Activated CD8-positive, alpha-beta memory T cell treated with anti-CD3 and anti-CD28 coated beads, Interleukin-2, amount 10 ng/mL, durations not matched to agents 7 days and 5 days (primary cell): ENCODE results near the gene PROX1. TPM values are rescaled to one million over a fixed set of nuclear protein-coding genes. Genes with fewer than 3 reads are reported as not detected.

Experiments
- ATAC-seq: fragments of 150-1000 bp; cut with Tn5 transposase; one replicate; pipeline ENCODE4 v1.10.0; 2021; ENCODE audit warnings: moderate library complexity
- CTCF ChIA-PET: fragments of 350-600 bp; sonication (Branson Sonifier 250); formaldehyde crosslinking; loops from one replicate; lab custom pipeline; 2021; ENCODE audit warnings: antibody characterized with exemption; lab: Charles Lee
- DNase-seq: peaks from one replicate; pipeline ENCODE4 v3.0.0-alpha.2; 2020
- H3K27ac Mint-ChIP-seq: one replicate; pipeline ENCODE4 v1.8.0; 2021; ENCODE audit warnings: mild to moderate bottlenecking, mixed read lengths
- H3K27me3 Mint-ChIP-seq: one replicate; pipeline ENCODE4 v1.8.0; 2021; ENCODE audit warnings: mixed read lengths
- H3K36me3 Mint-ChIP-seq: one replicate; pipeline ENCODE4 v1.8.0; 2021; ENCODE audit warnings: mild to moderate bottlenecking, mixed read lengths
- H3K4me1 Mint-ChIP-seq: one replicate; pipeline ENCODE4 v1.8.0; 2021; ENCODE audit warnings: mixed read lengths
- H3K4me3 Mint-ChIP-seq: one replicate; pipeline ENCODE4 v1.8.0; 2021; ENCODE audit warnings: mild to moderate bottlenecking, moderate library complexity, mixed read lengths
- H3K9me3 Mint-ChIP-seq: one replicate; pipeline ENCODE4 v1.8.0; 2022; ENCODE audit warnings: low read depth, mixed read lengths
- total RNA-seq, 2 experiments: library from RNA; stranded (reverse); gene quantifications; one replicate each; pipeline ENCODE4 v1.2.3, GENCODE V29; 2021

PROX1 gene
- total RNA-seq, 2 experiments from 2014 or later: not detected

GRCh38 chr1:213985209-213986019 is 2.4 kb upstream of the PROX1 start:
- Mint-ChIP-seq H3K9me3 (no peaks in the 10 kb centered on the region), H3K36me3 (peaks cover 4% of the 10 kb centered on the region), H3K4me3 (no peak overlapping the region), H3K27ac (no peak overlapping the region), H3K4me1 (peaks cover 11% of the 10 kb centered on the region), H3K27me3 (peaks cover 94% of the 10 kb centered on the region)
- ATAC-seq: no peak
- CTCF ChIA-PET: no interaction called here
- DNase-seq: no peak

GRCh38 chr1:213986020-213986924 is 1.5 kb upstream of the PROX1 start:
- no peak for DNase-seq
- Mint-ChIP-seq H3K4me1 (peaks cover 11% of the 10 kb centered on the region), H3K27me3 (peaks cover 94% of the 10 kb centered on the region), H3K9me3 (no peaks in the 10 kb centered on the region), H3K36me3 (peaks cover 3% of the 10 kb centered on the region), H3K27ac (peak overlapping the region; percentile 21), H3K4me3 (no peak overlapping the region)
- no peak for ATAC-seq
- CTCF ChIA-PET: no interaction called here

DNA sequence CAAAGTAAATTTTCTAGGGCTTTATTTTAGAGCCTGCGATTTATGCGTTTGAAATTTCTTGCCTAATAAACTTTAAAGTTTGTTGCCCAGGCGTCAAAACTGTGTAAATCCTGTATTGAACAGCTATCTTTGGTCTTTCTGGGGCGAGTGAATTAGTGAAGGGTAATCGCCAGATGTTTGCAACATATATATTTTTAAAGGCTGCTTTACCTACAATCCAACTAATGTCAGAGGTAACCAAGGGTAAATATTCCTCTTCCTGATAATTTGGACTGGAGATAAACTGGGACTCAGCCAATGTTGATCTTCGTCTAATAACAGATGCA is 885 bp upstream of the PROX1 start:
- Mint-ChIP-seq H3K9me3 (no peaks in the 10 kb centered on the region), H3K27me3 (peaks cover 92% of the 10 kb centered on the region), H3K4me1 (peaks cover 11% of the 10 kb centered on the region), H3K4me3 (peak overlapping the region; percentile 15), H3K36me3 (peaks cover 3% of the 10 kb centered on the region), H3K27ac (no peak overlapping the region)
- ATAC-seq: no peak
- DNase-seq: no peak
- CTCF ChIA-PET: no interaction called here

DNA sequence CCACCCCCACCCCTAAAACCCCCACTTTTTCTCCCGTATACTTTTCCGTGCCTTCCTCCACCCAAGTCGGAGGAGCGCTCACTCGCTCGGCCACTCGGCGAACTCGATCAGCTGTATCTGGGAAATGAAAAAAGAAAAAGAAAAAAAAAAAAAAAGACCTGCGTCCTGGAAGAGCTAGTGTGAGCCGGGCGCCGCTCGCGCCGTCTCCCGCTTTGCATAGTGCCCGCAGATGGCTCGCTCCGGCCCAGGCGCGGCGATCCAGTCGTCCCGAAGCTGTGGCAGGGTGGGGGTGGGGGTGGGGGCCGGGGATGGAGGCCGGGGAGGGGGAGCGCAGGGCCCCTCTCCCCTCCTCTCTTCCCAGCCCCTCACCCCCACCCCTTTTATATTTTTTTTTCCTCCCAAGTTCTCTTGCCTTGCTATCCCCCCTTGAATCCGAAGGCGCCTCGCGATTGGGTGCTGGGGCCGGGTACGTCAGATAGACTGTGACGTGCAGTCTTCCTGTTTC is 299 bp upstream of the PROX1 start:
- DNase-seq (no peak), ATAC-seq (no peak)
- peaks cover 86% of the 10 kb centered on the region for H3K27me3 Mint-ChIP-seq
- no peaks in the 10 kb centered on the region for H3K9me3 Mint-ChIP-seq
- CTCF ChIA-PET: no interaction called here
- H3K27ac Mint-ChIP-seq: no peak overlapping the region
- no peaks in the 10 kb centered on the region for H3K36me3 Mint-ChIP-seq
- H3K4me3 Mint-ChIP-seq: peak overlapping the region; percentile 55
- peaks cover 11% of the 10 kb centered on the region for H3K4me1 Mint-ChIP-seq

DNA sequence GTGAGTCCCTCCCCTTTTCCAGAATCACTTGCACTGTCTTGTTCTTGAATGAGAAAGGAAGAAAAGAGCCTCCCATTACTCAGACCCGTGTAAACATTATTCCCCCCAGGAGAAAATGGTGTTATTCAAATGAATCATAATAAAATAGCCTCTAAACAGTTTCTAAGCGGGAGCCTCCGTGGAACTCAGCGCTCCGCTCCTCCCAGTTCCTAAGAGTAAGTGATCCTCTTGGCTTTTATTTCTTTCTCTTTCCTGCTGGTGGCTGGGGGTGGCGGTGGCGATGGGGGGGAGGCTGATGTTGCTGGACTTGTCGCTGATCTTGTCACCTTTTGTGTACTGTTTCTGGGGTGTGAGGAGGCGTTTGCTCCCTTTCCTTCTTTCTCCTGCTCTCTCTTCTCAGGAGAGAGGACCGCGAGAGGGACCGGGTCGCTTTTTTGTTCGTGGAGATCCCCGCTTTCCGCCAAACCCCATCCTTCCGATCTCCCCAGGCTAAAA is 781 bp downstream of the PROX1 start:
- CTCF ChIA-PET: no interaction called here
- ATAC-seq (no peak), DNase-seq (no peak)
- Mint-ChIP-seq H3K4me3 (peak overlapping the region; percentile 55), H3K36me3 (no peaks in the 10 kb centered on the region), H3K27me3 (peaks cover 79% of the 10 kb centered on the region), H3K4me1 (peaks cover 11% of the 10 kb centered on the region), H3K9me3 (no peaks in the 10 kb centered on the region), H3K27ac (no peak overlapping the region)

DNA sequence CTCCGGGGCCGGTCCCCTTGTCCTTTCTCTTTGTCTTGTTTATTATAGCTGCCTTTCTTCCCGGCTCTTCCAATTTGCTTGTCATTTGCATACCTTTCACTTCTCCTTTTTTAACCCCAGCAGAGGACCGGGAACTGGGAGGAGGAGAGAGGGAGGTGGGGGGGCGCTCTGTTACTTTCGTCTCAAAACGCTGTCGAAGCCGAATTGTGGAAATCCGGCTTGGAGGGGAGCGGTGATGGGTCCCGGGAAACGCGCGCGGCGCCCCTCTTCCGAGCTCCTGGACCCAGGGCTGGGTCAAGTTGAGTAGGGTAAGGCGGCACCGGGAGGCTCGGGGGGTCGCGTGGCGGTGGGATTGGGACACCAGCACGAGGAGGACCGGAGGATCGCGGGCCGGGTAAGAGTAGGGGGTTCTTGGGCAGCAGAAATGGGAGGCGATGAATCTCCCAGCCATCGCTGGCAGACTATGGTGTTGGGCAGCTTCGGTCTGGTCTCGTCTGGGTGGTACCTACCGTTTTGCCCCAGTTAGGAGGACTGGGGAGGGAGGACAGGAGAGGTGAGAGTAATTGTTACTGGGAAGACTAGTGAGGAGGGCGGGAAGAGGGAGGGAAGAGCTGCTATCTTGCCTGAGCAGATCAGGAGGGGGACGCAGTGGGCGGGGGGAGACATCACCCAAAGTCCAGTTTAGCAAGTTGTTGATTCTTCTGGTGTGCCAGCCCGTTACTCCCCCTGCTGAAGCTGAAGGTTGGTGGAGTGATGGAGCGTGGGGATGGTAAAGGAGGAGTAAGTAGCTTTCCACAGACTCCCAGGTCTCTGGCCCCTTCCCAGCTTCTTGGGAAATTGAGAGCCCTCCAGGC is 1.5 kb downstream of the PROX1 start:
- no peak for ATAC-seq
- DNase-seq: no peak
- CTCF ChIA-PET: no interaction called here
- H3K36me3 Mint-ChIP-seq: no peaks in the 10 kb centered on the region
- H3K4me3 Mint-ChIP-seq: peak overlapping the region; percentile 55
- H3K9me3 Mint-ChIP-seq: no peaks in the 10 kb centered on the region
- H3K4me1 Mint-ChIP-seq: peaks cover 11% of the 10 kb centered on the region
- no peak overlapping the region for H3K27ac Mint-ChIP-seq
- H3K27me3 Mint-ChIP-seq: peaks cover 75% of the 10 kb centered on the region

DNA sequence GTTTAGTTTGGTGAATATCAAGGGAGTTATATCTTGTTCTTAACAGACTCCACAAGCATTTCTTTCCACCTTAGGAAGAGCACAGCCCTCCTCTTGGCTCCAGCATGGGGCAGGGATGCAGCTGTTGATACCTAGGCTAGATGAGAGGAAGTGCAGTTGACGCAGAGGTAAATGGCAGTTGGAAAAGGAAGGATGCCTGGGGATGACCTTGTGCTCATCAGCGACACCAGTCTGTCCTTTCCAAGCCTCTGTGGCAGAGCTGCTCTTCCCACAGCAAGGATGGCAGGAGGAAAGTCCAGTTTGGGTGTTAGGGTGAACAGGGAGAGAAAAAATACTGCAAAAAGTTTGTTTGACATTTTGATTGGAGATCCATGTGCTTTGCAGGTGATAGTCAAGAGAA is 6.2 kb downstream of the PROX1 start:
- peaks cover 30% of the 10 kb centered on the region for H3K27me3 Mint-ChIP-seq
- peaks cover under 1% of the 10 kb centered on the region for H3K4me1 Mint-ChIP-seq
- no peak overlapping the region for H3K4me3 Mint-ChIP-seq
- CTCF ChIA-PET: no interaction called here
- H3K36me3 Mint-ChIP-seq: no peaks in the 10 kb centered on the region
- no peaks in the 10 kb centered on the region for H3K9me3 Mint-ChIP-seq
- no peak overlapping the region for H3K27ac Mint-ChIP-seq
- ATAC-seq (no peak), DNase-seq (no peak)

GRCh38 chr1:213994888-213995287 is 7.1 kb downstream of the PROX1 start:
- DNase-seq (no peak), ATAC-seq (no peak)
- Mint-ChIP-seq H3K9me3 (no peaks in the 10 kb centered on the region), H3K27ac (no peak overlapping the region), H3K27me3 (peaks cover 20% of the 10 kb centered on the region), H3K4me3 (no peak overlapping the region), H3K36me3 (no peaks in the 10 kb centered on the region), H3K4me1 (no peaks in the 10 kb centered on the region)
- CTCF ChIA-PET: no interaction called here

GRCh38 chr1:213995603-213996002 is 7.8 kb downstream of the PROX1 start:
- Mint-ChIP-seq H3K36me3 (no peaks in the 10 kb centered on the region), H3K4me1 (no peaks in the 10 kb centered on the region), H3K27me3 (peaks cover 13% of the 10 kb centered on the region), H3K9me3 (no peaks in the 10 kb centered on the region), H3K4me3 (no peak overlapping the region), H3K27ac (no peak overlapping the region)
- CTCF ChIA-PET: no interaction called here
- DNase-seq (no peak), ATAC-seq (no peak)

DNA sequence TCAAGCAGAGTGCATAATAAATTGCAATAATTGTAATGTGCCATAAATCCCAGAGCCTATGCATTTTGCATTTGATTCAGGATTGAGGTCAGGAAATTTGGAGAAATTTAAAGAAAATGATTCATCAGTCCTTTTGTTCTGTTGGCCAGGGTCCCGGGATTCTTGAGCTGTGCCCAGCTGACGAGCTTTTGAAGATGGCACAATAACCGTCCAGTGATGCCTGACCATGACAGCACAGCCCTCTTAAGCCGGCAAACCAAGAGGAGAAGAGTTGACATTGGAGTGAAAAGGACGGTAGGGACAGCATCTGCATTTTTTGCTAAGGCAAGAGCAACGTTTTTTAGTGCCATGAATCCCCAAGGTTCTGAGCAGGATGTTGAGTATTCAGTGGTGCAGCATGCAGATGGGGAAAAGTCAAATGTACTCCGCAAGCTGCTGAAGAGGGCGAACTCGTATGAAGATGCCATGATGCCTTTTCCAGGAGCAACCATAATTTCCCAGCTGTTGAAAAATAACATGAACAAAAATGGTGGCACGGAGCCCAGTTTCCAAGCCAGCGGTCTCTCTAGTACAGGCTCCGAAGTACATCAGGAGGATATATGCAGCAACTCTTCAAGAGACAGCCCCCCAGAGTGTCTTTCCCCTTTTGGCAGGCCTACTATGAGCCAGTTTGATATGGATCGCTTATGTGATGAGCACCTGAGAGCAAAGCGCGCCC is 8.7 kb downstream of the PROX1 start:
- no peak overlapping the region for H3K4me3 Mint-ChIP-seq
- H3K9me3 Mint-ChIP-seq: no peaks in the 10 kb centered on the region
- DNase-seq (no peak), ATAC-seq (no peak)
- H3K27me3 Mint-ChIP-seq: peaks cover 4% of the 10 kb centered on the region
- CTCF ChIA-PET: no interaction called here
- no peaks in the 10 kb centered on the region for H3K4me1 Mint-ChIP-seq
- H3K36me3 Mint-ChIP-seq: no peaks in the 10 kb centered on the region
- no peak overlapping the region for H3K27ac Mint-ChIP-seq

- DNase-seq (no peak), ATAC-seq (no peak)
- no peak overlapping the region for H3K4me3 Mint-ChIP-seq
- H3K9me3 Mint-ChIP-seq: no peaks in the 10 kb centered on the region
- no peaks in the 10 kb centered on the region for H3K36me3 Mint-ChIP-seq
- CTCF ChIA-PET: no interaction called here
- H3K27ac Mint-ChIP-seq: no peak overlapping the region
- peaks cover 3% of the 10 kb centered on the region for H3K27me3 Mint-ChIP-seq
- H3K4me1 Mint-ChIP-seq: no peaks in the 10 kb centered on the region
Observed at GRCh38 chr1:213997038-213997771, 9.4 kb downstream of the PROX1 start.

DNA sequence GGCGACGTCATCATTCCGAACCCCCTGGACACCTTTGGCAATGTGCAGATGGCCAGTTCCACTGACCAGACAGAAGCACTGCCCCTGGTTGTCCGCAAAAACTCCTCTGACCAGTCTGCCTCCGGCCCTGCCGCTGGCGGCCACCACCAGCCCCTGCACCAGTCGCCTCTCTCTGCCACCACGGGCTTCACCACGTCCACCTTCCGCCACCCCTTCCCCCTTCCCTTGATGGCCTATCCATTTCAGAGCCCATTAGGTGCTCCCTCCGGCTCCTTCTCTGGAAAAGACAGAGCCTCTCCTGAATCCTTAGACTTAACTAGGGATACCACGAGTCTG is 10.0 kb downstream of the PROX1 start:
- H3K27me3 Mint-ChIP-seq: peaks cover 3% of the 10 kb centered on the region
- CTCF ChIA-PET: no interaction called here

More for the DNA sequence above, 10.0 kb downstream of the PROX1 start:
- Mint-ChIP-seq H3K36me3 (no peaks in the 10 kb centered on the region), H3K9me3 (no peaks in the 10 kb centered on the region), H3K4me3 (no peak overlapping the region), H3K27ac (no peak overlapping the region), H3K4me1 (no peaks in the 10 kb centered on the region)
- ATAC-seq: no peak
- no peak for DNase-seq
